VCaP (cell line): ENCODE results near the gene KDM6A.

Experiments used
- H3K27ac ChIP-seq: fragments of 450-650 bp; 2 replicates; pipeline ENCODE4 v1.5.1; 2017
- TF ChIP-seq, protein P1 (sequence below): fragments of 450-650 bp; conservative IDR thresholded peaks from 2 replicates; pipeline ENCODE4 v1.5.1; 2017; ENCODE audit warnings: mild to moderate bottlenecking, moderate library complexity

KDM6A gene

DNA sequence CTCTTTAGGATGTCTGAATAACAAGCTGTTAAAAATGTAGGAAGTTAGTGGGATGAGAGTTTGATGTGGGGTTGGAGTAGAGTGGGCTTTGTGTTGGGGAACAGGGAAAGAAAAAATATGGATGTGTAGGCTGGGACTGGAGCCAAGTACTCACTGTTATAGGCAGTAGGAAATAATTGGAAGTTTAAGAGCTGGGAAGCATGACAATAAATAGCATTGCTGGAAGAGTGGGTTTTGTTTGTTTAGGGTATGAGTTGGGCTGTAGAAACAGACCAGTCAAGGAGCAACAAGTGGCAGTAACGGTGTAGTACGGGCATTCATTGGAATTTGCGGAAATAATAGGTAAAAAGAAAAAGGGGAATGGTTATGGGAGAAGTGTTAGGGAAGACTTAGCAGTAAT, 81.6 kb downstream of the KDM6A start:
- H3K27ac ChIP-seq: peak overlapping the region; percentile 33; the same call in 1 of the 2 replicates
- TF ChIP-seq, protein P1, sequence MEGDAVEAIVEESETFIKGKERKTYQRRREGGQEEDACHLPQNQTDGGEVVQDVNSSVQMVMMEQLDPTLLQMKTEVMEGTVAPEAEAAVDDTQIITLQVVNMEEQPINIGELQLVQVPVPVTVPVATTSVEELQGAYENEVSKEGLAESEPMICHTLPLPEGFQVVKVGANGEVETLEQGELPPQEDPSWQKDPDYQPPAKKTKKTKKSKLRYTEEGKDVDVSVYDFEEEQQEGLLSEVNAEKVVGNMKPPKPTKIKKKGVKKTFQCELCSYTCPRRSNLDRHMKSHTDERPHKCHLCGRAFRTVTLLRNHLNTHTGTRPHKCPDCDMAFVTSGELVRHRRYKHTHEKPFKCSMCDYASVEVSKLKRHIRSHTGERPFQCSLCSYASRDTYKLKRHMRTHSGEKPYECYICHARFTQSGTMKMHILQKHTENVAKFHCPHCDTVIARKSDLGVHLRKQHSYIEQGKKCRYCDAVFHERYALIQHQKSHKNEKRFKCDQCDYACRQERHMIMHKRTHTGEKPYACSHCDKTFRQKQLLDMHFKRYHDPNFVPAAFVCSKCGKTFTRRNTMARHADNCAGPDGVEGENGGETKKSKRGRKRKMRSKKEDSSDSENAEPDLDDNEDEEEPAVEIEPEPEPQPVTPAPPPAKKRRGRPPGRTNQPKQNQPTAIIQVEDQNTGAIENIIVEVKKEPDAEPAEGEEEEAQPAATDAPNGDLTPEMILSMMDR: no peak

DNA sequence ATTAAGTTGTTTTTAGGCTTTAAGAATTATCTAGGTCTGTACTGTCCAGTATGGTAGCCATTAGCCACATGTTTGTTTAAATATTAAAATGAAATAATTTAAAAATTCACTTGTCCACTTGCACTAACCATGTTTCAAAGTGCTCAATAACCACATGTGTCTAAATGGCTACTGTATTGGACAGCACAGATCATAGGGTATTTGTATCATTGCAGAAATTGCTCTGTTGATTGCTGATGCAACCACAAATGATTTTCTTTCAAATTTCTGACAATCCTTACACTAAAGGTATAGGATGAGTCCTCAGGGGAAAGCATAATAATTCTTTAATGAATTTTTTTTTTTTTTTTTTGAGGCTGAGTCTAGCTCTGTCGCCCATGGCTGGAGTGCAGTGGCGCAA, 84.9 kb downstream of the KDM6A start:
- TF ChIP-seq, protein P1: no peak
- no peak overlapping the region for H3K27ac ChIP-seq

DNA sequence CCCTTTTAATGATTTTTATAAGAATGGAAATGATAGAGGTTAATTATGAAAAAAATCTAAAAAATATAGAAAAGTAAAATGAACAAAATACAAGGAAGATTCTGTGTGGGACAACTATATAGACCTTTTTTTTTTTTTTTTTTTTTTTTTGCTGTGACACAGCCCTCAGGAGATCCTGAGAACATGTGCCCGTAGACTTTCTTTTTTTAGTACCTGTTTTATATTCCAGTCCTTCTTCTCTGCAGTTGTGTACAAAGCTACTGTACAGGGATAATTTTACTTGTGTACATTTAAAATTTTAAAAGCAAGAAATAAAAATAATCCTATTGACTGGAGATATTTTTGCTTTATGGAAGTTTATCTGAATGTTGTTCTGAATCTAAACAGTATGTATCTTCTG, 85.5 kb downstream of the KDM6A start:
- TF ChIP-seq, protein P1: no peak

DNA sequence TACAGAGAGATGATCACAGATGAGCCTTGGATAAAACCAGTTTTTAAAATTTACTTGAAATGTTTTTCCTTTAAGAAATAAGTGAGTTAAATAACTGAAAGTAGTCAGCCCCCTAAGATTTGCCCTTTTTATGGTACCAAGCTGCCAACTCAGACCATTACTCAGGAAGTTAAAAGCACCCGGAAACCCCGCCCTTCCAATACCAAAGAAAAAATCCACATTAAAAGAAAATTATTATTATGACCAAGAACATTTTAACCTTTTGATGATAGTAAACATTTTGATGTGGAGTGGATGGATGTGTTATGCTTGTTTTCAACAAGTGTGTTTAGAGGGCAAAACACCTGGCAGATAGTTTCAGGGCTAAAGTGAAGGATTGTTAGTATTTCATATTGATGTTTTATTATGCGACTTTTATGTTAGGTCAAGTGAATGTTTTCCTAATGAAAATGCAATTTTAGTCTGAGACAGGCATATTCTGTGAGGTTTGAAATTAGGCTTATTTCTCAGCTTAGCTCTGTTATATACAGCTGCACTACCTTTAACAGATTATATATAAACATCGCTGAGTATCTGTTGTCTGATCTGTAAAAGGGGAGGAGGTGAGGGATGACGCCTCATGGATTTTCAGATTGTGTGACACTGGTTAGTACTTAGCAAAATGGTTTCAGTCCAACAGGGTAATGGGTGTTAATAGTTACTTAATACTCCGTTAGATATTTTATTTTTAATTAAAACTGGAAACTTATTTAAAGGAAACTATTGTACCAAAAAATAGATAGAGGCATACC, 89.0 kb downstream of the KDM6A start:
- H3K27ac ChIP-seq: no peak overlapping the region
- TF ChIP-seq, protein P1: no peak

More for the DNA sequence above, 85.5 kb downstream of the KDM6A start:
- no peak overlapping the region for H3K27ac ChIP-seq

DNA sequence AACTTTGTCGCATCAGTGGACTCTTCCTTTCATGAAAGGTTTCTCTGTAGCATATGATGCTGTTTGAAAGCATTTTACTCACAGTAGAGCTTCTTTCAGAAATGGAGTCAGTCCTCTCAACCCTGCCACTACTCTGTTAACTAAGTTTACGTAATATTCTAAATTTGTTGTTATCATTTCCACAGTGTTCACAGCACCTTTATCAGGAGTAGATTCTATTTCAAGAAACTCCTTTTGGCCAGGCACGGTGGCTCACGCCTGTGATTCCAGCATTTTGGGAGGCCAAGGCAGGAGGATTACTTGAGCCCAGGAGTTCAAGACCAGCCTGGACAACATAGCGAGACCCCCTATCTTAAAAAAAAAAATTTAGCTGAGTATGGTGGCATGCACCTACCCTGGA, 90.0 kb downstream of the KDM6A start:
- TF ChIP-seq, protein P1: no peak

DNA sequence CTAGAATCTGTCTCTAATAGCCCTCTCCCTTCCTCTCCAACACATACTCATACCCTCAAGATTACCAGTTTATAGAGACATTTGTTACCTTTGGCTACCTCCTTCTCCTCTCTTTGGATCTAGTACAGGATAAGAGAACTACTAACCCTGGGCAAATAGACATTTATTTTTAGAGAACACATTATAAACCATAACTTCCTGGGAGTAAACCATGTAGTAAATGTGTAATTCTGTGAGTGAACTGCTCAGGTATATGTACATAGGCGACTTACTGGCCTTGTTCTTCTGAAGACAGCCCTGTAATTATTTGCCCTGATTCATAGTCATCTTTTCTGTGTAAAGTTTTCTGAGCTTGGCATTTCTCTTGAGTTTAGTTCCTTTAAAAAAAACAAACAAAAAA, 94.2 kb downstream of the KDM6A start:
- TF ChIP-seq, protein P1: no peak

More for the DNA sequence above, 90.0 kb downstream of the KDM6A start:
- H3K27ac ChIP-seq: no peak overlapping the region

DNA sequence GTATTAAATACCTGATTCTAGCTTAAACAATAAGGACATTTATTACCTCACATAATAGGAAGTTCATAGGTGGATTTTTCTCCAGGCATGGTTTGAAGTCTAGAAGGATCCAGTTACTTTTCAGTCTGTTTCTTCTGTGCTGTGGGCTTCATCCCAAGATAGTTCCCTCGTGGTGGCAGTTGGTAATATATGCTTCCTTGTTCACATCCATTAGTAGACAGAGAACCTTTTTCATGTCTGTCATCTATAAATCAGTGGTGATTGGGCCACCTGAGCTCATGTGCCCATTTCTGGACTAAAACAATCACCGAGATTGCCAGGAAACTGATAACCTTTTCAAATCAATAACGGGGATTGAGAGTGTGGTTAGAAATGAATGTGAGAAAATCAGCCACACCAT, 97.7 kb downstream of the KDM6A start:
- TF ChIP-seq, protein P1: no peak
- no peak overlapping the region for H3K27ac ChIP-seq

More for the DNA sequence above, 94.2 kb downstream of the KDM6A start:
- H3K27ac ChIP-seq: peak overlapping the region; percentile 76
